HG03135 (cell line): ENCODE data around the gene DOCK4.

Experiments
- ATAC-seq: cut with Tn5 transposase; IDR thresholded peaks from one replicate; pipeline ENCODE4 v1.9.1; 2021; ENCODE audit warnings: mild to moderate bottlenecking, moderate library complexity; ENCODE audit not compliant: unreplicated experiment

DOCK4 gene

DNA sequence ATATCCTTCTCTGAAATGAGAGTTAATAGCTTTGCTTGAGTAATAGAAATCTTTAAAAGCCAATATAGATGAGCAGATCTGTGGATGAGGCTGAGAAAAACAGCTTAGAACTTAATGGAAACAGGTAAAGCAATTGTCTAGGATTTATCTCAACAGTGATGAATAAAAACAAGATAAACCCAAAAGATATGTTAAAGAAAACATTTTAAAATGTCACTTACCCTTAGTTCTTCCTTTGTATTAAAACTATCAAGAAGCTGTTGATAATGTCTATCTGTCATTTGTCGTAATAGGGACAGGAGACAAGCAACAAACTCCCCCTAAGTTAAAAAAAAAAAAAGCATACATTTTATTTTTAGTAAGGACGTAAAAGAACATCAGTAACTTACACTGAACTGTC lies 371.8 kb downstream of the DOCK4 start:
- no peak for ATAC-seq

DNA sequence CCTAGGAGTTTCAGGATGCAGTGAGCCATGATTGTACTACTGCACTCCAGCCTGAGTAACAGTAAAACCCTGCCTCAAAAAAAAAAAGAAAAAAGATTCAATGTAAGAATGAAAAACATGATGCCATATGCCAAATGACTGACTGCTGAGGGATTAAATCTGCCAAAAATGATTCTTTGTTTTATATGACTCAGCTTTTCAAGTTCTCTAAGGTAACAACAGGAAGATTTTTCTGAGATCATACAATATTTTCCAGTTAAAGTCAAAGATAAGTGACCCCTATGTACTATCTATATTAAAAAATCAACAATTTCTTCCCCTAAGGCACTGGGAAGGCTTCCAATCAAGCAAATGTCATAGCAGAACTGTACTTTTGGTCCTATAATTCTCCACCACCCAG lies 372.7 kb downstream of the DOCK4 start:
- ATAC-seq: no peak

GRCh38 chr7:111832174-111832573 lies 374.0 kb downstream of the DOCK4 start:
- no peak for ATAC-seq

GRCh38 chr7:111829221-111829620 lies 377.0 kb downstream of the DOCK4 start:
- no peak for ATAC-seq

- ATAC-seq: no peak
Observed at GRCh38 chr7:111827863-111828504, 378.2 kb downstream of the DOCK4 start.

DNA sequence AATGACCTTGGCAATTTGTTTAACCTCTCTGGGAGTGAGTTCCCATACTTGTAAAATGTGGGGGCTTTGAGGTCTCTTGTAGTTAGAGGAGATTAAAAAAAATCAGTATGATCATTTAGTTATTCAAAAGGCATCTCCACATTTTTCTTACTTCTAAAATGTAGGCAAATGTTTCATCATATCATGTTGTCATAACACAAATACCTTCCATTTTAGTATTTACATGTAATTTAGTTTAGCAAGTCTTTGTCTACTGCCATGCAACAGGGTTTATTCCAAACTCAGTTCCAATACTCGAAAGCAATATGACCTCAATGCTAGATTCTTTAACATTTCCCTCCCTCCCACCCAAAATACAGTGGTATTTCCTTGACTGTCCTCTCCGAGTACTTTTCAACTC lies 381.2 kb downstream of the DOCK4 start:
- no peak for ATAC-seq

DNA sequence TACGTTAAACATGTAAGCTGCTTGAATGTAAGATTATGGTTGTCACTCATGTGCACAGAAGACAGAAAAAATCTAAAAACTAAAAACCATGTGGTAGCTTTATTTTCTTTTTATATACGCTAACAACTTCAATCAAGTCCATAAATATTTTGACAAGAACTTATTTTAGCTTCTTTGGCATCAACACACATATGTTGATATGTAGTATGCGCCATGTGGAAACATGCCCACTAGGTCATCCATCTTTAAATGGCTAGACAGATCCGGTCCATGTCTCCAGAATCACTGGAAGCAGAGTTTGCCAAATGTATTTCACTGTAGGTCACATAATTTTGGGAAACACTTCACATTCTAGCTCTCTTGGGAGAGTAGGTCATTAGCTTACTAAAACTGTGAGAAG lies 382.4 kb downstream of the DOCK4 start:
- no peak for ATAC-seq

- no peak for ATAC-seq
Observed at GRCh38 chr7:111821046-111821445, 385.2 kb downstream of the DOCK4 start.

DNA sequence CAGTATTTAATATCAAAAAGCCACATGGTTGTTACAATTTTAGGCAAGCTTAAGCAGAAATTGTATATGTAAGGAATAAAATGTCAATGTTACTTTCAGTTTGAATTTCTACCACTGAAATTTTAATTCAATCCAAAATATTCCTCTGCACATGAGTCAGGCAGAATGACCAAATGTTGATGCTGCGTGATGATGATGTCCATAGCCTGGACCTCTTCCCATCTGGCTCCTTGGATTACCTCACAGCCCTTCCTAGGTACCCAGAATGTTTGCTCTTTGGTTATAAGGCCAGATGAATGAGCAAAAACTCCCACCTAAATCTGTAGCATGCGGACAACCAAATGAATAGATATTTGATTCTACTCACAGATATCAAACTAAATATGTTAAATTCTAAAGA lies 385.6 kb downstream of the DOCK4 start:
- ATAC-seq: no peak

GRCh38 chr7:111820121-111820520 lies 386.1 kb downstream of the DOCK4 start:
- ATAC-seq: no peak

DNA sequence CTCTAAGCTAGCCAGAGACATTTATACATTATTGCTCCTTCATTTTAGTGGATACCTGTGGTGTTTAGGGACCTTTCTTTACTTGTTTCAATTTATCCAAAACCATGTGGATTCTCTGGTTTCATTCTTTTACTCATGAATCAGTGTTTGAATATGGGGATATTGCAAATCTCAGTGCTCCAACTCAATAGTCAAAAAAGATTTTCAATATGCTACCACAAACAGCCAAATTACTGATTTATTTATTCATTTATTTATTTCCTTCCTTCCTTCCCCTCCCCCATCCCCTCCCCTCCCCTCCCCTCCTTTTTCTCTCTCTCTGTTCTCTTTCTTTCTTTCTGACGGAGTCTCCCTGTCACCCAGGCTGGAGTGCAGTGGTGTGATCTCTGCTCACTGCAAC lies 390.8 kb downstream of the DOCK4 start:
- ATAC-seq: no peak

DNA sequence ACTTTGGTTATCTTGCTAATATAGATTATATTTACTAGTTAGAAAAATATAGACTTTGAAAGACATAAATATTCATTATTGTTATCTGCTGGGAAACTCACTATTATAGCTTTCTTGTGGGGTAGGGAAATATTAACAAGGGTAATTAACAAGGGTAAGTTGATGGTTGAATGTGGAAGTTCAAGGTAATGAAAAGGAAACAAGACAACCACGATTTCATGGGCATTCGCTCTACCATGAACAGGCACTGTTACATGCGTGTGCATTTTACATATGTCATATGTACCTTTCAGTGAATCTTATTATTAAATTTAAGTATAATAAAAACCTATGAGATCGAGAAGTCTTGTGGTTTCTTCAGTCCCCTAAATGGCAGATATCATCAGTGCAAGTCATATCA lies 392.9 kb downstream of the DOCK4 start:
- ATAC-seq: no peak

DNA sequence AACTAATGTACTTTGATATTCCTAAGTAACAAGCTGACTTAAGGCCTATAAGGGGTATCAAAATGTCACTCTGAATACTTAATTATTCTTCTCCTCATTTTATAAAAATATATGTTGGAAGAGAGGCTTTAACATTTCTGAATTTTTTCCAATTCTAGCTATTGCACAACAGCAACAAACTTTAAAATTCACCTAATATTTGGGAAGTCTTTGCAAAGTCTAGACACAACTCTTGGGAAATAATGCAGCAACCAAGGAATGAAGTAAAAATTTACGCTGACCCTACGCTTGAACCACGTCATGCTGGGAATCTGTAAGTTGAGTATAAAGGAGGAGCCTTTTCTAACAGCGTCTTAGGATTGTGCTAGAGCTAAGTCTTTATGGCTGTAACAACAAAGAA lies 400.0 kb downstream of the DOCK4 start:
- ATAC-seq: no peak

DNA sequence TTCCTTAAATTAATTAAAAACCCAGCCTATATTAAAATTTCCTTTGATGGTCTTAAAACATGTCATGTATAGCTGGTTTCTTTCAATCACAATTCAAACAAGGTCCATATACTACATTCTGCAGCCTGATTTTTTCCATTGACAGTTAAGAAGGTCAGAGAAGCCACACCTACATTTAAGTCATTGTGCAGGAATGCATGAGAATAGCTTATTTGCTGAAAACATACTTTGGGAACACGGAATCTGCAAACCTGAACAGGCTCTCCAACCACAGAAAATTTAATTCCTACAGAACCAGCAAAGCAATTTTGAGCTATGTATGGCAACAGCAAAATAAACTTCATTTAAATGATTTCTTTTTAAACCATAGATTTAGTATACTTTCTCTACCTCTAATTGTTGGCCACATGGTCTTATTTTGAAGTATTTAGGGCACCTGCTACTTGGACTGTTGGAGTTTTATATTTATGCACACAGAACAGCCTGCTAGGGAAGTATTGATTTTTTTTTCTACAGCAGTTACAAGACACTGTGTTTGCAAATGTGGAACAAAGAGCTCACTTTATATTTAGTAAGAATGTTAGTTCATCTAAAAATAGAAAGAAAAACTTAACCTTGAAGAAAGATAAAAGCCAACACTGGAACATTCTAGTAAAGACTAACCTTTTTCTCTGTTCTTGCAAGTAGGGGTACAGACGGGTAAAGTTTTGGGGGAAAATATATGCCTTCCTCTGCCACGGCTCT lies 403.0 kb downstream of the DOCK4 start:
- ATAC-seq: no peak

DNA sequence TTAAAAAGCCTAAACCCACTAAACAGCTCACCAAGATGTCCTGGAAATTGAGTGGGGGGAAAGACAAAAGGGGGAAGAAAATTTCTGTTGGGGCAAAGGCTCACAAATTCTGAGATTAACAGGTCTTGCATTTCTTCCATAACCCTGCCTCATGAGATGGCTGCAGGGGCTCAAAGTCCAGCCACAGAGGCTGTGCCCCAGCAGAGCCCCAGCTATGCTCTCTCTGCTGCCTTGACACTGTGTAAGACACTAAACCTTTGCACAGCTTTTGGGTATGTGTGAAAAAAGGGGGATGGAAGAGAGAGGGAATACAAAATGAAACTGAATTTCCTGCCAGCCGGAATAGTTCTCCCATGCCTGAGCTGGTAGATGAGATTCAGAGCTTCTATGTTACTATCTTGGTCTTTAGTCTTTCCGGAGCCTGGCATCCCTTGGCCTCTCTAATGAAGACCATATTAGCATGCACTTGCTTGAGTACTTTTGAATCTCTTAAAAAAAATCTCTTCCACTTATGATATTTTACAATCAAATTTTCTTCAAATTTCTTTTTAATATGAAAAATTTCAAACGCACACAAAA lies 403.9 kb downstream of the DOCK4 start:
- no peak for ATAC-seq

GRCh38 chr7:111801277-111801676 lies 404.9 kb downstream of the DOCK4 start:
- ATAC-seq: no peak

DNA sequence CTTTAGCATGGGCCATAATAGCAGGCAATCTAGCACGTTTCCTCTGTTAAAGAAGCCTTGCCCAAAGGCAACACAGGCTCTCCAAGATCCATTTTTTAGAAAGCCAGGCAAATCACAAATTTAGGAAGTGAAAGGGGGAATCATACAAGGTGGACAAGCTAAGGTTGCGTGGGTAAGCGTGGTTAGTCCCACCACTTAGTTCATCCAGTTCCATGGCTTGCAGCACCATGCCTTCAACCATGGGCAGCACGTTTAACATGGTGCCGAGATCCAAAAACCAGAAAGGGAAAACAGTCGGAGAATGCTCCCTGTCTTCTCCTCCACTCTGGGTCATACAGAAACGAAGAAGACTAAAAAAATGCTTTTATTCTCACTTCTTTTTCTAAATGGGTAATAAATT lies 409.5 kb downstream of the DOCK4 start:
- ATAC-seq: no peak

GRCh38 chr7:111789870-111790269 lies 416.3 kb downstream of the DOCK4 start:
- no peak for ATAC-seq

DNA sequence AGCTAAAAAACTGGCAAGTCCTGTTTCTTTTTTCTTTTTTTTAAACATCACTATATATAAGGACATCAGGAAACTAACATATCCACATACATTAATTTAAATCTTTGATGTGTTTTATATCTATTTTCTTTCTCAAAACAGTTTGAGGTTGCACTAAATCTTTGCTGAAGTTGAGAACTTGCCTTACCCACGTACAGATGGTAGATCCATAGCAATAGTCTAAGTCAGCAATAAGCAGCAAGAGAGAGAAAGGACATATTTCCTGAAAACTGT lies 417.2 kb downstream of the DOCK4 start:
- ATAC-seq: no peak

DNA sequence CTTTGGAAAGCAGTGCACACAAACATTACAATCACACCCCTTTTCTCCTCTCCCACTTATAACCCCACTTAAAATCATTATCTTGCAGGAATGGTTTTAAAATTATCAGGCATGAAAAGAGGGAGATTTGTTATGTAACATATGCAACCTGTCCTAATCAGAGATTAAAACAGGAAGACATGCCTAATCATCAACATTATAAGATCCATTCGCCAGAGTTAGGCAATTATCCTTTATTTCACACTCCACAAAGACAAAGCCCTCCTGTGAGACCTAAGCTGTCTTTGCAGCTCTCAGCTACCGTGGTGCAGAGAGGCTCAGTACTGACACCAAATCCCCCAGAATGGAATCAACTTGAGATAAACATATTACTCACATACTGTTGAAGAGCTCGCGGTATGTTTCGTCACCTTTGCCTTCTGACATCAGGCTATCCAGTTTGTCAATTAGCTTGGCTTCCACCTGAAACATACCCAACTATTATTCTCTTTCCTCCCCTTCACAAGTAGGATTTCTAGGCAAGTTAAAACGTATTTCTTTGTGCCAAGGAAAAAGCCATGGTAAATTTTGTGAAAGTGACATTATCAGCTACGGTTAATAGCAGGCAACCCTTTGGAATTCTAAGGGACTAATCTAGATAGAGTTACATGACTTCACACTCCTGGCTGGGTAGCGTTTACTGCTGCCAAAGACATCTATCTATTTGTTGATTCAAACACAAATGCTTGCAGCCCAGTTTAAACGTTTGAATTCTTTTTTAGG lies 417.7 kb downstream of the DOCK4 start:
- no peak for ATAC-seq

DNA sequence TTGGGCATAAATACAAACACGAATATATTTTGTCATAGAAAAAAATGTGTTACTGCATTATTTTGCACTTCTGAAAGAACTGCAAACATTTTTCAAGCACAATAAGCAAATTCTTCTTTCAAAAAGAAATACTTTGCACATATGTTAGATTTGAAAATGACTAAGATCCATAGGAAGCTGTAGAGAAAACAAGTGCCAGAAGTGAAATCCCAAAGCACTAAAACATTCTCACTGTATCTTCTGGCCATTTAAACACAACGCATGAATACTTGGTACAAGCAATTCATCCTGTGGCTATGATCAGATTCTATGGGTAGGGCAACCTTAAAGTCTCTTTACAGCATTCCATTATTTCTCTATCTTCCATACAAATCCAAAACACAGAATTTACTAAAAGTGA lies 418.5 kb downstream of the DOCK4 start:
- ATAC-seq: no peak

DNA sequence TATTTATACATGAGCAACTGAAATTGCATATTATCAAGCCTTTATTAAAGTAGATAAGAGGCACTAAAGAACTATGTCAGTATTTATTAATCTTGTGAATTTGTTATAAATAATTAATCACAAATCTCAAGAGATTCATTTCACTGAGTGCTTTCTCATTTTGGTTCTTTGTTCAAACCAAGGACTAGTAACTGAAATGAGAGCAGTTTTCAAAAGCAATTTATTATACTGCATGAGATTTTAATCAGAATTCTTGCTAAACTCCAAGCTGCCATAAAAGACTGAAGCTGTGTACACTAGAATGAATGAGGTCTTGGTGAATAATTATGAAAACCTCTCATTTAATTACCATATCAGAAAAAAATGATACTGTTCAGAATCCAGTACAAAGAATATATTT lies 419.1 kb downstream of the DOCK4 start:
- ATAC-seq: no peak
